ENCODE measurements around the gene CNIH4.
"Not testable (repeated sequence)": the region's sequence is repeated elsewhere in the genome, so short reads cannot be mapped to it uniquely, and the experiment has no call there.

CNIH4 gene

DNA sequence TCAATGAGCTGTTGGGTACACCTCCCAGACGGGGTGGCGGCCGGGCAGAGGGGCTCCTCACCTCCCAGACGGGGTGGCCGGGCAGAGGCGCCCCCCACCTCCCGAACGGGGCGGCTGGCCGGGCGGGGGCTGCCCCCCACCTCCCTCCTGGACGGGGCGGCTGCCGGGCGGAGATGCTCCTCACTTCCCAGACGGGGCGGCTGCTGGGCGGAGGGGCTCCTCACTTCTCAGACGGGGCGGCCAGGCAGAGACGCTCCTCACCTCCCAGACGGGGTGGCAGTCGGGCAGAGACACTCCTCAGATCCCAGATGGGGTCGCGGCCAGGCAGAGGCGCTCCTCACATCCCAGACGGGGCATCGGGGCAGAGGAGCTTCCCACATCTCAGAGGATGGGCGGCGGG lies 7.0 kb upstream of the CNIH4 start:
- DNase-seq (ENCODE audit: low spot score), result not testable (repeated sequence)

DNA sequence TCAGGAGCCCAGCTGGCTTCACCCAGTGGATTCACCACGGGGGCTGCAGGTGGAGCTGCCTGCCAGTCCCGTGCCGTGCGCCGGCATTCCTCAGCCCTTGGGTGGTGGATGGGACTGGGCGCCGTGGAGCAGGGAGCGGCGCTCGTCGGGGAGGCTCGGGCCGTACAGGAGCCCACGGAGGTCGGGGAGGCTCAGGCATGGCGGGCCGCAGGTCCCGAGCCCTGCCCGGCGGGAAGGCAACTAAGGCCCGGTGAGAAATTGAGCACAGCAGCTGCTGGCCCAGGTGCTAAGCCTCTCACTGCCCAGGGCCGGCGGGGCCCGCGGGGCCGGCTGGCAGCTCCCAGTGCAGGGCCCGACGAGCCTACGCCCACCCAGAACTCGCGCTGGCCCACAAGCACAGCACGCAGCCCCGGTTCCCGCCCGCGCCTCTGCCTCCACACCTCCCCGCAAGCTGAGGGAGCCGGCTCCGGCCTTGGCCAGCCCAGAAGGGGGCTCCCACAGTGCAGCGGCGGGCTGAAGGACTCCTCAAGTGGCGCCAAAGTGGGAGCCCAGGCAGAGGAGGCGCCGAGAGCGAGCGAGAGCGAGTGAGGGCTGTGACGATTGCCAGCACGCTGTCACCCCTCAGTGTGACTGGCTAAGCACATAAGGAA lies 4.1 kb upstream of the CNIH4 start:
- not testable (repeated sequence) for DNase-seq (ENCODE audit: low spot score)

DNA sequence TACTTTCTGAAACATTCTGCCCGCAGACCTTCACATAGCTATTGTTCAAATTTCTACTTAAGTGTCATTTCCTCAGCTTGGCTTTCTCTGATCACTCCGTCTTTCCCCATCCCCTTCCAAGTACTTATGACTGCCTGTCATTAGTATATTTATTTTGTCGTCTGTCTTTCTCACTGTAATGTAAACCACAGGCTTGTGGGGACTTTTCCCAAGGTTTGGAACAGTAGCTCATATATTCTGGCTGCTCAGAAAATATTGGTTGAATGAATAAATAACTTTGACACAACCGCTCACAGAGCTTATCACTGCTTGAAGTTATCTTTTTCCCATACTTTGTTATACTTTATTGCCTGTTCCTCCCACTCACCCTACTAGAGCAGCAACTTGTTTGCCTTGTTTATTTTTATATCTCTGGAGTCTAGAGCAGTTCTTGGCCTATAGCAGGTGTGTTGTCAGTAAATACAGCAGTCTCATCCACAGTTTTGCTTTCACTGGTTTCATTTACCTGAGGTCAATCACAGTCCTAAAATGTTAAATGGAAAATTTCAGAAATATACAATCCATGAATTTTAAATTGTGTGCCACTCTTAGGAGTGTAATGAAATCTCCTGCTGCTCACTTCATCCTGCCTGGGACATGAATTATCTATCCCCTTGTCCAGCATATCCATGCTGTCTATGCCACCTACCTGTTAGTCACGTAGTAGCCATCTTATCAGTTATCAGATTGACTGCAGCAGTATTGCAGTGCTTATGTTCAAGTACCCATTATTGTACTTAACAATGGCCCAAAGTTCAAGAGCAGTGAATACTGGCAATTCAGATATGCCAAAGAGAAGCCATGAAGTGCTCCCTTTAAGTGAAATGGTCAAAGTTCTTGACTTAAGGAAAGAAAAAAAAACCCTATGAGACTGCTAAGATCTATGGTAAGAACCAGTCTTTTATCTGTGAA lies 2.4 kb upstream of the CNIH4 start:
- DNase-seq (ENCODE audit: low spot score), result no peak

GRCh38 chr1:224357626-224358124 lies 996 bp downstream of the CNIH4 start:
- no peak for DNase-seq (ENCODE audit: low spot score)

- DNase-seq (ENCODE audit: low spot score), result no peak
These were observed 1.6 kb downstream of the CNIH4 start for GRCh38 chr1:224358237-224358636.

- DNase-seq (ENCODE audit: low spot score), result no peak
These were observed 2.5 kb downstream of the CNIH4 start for GRCh38 chr1:224359207-224359606.

DNA sequence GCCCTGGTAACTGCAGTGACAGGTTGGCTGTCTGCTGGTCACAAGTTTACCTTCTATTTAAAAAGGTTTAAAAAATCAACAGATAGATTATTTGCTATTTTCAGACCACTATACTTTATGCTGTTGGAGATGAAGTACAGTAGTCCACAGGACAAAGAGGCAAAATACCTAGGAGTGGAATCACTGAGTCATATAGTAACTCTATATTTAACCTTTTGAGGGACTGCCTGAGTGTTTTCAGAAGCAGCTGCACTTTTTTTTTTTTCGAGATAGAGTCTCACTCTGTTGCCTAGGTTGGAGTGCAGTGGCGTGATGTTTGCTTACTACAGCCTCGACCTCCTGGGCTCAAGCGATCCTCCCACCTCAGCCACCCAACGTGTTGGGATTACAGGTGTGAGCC lies 11.7 kb downstream of the CNIH4 start:
- no peak for DNase-seq (ENCODE audit: low spot score)

DNA sequence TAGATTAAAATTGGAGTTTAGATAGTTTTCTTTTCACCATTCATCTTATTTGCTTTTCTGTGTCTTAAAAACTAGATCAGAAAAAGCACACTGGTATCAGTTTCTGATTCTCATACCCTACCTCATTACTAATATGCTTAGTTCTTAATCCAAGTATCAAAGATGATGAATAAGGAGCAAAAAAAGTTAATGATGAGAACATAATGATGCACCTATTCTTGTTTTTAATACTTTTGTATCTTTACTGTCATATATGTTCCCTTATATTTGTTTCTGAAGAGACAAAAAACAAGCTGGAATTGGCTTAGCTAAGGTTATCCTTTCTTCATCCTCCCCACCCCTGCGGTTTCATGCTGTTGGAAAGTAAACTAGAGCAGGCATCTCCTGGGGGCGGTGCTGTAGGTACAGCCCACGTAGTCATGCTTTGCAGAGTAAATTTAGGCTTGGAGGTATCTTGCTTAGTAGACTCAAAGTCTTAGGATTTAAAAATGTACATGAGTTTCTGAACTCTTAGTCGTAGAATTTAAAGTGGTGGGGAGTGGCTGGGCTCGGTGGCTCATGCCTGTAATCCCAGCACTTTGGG lies 16.4 kb downstream of the CNIH4 start:
- peak; percentile 52 for DNase-seq (ENCODE audit: low spot score)

DNA sequence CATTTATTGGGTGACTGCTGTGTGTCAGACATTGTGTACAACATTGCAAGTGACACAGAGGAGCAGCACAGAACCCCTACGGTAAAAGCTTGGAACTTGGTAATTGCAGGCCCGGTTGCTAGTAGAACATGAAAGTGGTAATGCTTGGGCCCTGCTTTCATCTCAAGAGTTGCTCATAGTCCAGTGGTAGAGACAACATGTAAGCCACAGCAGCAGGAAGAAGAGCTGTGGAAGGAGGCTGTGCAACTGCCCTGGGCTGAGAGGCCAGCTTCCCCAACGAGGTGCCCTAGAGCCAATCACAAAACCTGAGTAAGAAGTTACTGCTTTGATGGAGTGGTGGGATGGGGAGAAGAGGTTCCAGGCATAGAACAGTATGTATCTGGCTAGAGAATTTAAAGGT lies 18.4 kb downstream of the CNIH4 start:
- DNase-seq (ENCODE audit: low spot score), result no peak

DNA sequence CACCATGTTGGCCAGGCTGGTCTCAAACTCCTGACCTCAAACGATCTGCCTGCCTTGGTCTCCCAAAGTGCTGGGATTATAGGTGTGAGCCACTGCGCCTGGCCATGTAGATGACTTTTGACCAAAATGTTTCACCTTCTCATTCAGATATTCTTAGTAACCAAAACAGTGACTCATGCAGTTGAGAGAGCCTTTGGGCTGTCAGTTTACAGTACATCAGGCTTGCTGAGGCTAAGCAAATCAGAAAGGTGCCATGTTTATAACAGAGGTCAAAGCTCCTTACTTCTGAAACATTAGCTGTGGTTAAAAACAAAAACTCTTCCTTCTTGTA lies 21.0 kb downstream of the CNIH4 start:
- DNase-seq (ENCODE audit: low spot score), result no peak

DNA sequence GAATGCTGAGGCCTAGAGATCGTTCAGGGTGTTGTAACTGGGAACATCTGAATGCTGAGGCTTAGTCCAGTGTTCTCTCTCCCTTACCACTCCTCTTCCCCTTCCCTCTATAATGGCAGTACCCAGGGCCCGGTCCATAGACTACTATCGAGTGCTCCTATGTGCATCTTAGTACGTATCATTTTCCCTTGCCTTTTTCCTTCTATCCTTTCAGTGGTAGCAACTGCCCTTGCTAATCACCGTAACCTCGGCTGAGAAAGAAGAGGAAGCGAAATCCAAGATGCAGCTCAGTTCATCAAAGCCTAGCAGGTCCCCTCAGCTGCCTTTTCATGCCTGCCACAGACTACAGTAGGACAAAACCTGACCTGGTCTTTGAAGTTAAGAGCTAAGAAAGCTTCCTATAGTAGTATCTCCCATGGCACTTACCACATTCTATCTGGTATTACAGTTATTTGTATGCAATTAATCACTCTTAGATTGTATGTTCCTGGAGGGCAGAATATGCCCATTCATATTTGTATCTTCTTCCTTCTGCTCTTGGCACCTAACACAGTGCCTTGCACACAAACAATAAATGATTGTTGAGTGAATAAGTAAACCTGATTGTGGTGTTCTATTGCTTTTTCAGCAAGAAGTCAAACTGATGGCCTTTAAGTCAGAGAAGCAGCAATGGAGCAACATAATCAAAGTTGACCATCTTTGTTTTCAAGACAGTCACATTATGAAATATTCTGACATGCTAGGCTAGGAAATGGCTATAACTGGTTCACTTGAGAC lies 22.4 kb downstream of the CNIH4 start:
- no peak for DNase-seq (ENCODE audit: low spot score)

DNA sequence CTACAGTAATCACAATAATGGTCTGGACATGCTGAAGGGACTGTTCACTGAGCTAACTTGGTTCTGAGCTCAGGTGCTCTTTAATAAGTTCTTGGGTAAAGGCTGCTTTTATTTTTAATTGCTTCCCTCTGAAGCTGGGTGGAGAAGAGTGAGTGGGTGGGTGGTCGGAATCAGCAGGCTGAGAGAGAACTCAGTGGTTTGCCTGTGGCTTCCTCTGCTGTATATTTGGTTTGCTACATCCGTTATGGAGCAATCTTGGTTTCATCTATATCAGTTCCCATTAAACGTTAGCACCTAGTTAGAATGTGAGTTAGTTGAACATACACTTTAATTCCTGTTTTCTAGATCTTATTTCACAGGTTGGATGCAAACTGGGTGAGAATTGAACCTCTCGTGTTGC lies 23.3 kb downstream of the CNIH4 start:
- no peak for DNase-seq (ENCODE audit: low spot score)

GRCh38 chr1:224381880-224382548 lies 25.3 kb downstream of the CNIH4 start:
- no peak for DNase-seq (ENCODE audit: low spot score)

DNA sequence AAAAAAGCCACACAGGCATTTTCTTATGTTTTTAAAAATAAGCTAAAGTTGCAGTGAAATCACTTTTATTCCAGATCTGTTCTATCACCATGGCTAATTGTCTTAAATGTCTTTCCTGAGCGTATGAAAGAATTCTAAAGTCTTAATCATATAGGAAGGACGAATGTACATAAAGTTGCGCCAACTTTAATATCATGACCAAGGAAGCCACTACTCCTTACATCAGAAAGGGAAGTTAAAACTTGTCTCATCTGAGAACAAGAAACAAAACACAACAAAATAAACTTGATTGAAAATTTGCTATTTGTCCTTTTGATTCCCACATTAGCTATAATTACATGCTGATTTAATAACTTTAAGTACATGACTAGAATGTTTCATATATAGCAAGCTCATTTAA lies 26.5 kb downstream of the CNIH4 start:
- no peak for DNase-seq (ENCODE audit: low spot score)

DNA sequence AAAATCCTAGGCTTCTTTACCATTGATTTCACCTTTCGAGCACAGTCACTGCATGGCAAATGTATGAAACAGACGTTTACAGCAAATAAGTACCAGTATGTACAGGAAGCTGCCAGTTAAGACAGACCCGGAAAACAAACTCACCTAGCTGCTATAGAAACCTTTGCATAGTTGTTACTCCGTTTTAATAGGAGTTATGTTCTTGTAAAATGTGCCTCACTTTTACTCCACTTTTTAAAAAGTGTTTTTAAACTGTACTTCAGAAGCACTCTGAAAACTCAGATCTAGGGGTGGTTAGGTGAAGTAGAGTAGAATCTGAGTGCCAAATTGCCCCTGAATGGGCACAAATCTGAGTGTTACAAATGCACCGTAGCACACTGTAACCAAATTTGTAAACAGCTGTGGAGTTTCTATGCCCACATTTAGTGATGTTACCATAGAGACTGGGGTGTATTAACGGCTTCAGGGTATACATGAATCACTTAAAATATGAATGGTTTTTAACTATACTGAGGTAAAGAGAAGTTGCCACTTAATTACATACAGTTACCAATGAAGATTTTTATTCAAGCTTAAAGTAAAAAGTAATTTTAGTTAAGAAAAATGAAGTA lies 30.7 kb downstream of the CNIH4 start:
- DNase-seq (ENCODE audit: low spot score), result no peak

- DNase-seq (ENCODE audit: low spot score), result no peak
These were observed 31.3 kb downstream of the CNIH4 start for GRCh38 chr1:224387943-224388342.

DNA sequence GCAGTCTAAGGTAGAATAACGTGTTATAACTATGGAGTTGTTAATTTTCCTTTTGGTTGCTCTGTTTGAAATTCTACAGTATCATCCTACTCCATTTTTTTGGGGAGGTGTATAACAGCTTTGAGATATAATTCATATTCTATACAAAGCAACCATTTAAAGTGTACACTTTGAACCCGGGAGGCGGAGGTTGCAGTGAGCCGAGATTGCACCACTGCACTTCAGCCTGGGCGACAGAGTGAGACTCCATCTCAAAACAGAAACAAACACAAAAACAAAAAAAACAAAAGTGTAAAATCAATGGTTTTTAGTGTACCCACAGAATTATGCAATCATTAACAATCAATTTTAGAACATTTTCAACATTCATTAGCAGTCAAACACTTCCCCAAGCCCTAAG lies 33.8 kb downstream of the CNIH4 start:
- no peak for DNase-seq (ENCODE audit: low spot score)

GRCh38 chr1:224392411-224393249 lies 36.0 kb downstream of the CNIH4 start:
- no peak for DNase-seq (ENCODE audit: low spot score)

DNA sequence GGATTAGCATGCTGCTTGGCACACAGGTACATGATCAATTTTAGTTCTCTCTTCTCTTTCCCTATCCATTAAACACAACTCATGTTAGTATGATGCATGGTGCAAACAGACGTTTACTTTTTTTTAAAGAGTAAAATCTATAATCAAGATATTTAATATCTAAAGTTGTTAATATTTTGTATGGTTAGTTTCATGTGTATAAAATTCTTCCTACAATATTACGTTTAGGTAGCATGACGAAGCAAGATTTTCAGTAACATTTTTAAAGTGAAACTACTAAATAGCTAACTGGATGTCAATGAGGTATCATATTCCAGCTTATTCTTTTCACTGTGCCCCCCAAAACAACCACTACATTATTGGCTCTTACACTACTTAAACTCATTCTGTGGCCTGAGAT lies 36.6 kb downstream of the CNIH4 start:
- DNase-seq (ENCODE audit: low spot score), result no peak

- no peak for DNase-seq (ENCODE audit: low spot score)
These were observed 43.2 kb downstream of the CNIH4 start for GRCh38 chr1:224399887-224400286.
